IMR-90 (cell line): Measurements from ENCODE around the gene WBP1L. TPM values are rescaled to one million over a fixed set of nuclear protein-coding genes. Genes with fewer than 3 reads are reported as not detected.

Experiments used
- ATAC-seq: fragments of 200-7000 bp; cut with Tn5 transposase; 2 replicates; pipeline ENCODE4 v1.9.1; 2020; ENCODE audit warnings: low read depth, mild to moderate bottlenecking, moderate library complexity
- BruUV-seq: library from RNA; stranded (reverse); fragments of 400-500 nt; replicated peaks from 2 replicates; lab custom pipeline; 2021; lab: Mats Ljungman, UMichigan
- CTCF ChIA-PET: fragments of 300-600 bp; formaldehyde crosslinking; extraction: SDS; loops from one replicate; lab custom pipeline; 2021; ENCODE audit warnings: antibody characterized with exemption; lab: Yijun Ruan, JAX
- POLR2A ChIA-PET: fragments of 300-600 bp; sonication (Branson Sonifier 250); formaldehyde crosslinking; loops from one replicate; lab custom pipeline; 2022; ENCODE audit warnings: antibody characterized with exemption; ENCODE audit not compliant: unreplicated experiment; lab: Charles Lee
- DNase-seq: peaks from one replicate; pipeline ENCODE4 v3.0.0; 2013
- H2AFZ ChIP-seq: replicated peaks from 2 replicates; pipeline ENCODE3; 2013; ENCODE audit warnings: low read length, mild to moderate bottlenecking; ENCODE audit not compliant: poor library complexity
- H2AK5ac ChIP-seq: 2 replicates; pipeline ENCODE4 v1.6.1; 2013; ENCODE audit warnings: low read depth, low read length, inconsistent platforms
- H2AK9ac ChIP-seq: replicated peaks from 2 replicates; pipeline ENCODE3; 2013; ENCODE audit warnings: mild to moderate bottlenecking, low read depth, low read length, moderate library complexity; ENCODE audit not compliant: poor library complexity
- H2BK120ac ChIP-seq: 2 replicates; pipeline ENCODE4 v1.6.1; 2013; ENCODE audit warnings: low read depth, low read length, inconsistent platforms
- H2BK15ac ChIP-seq: 3 replicates; pipeline ENCODE4 v1.6.1; 2013; ENCODE audit warnings: low read depth, low read length, inconsistent platforms
- H2BK20ac ChIP-seq: 2 replicates; pipeline ENCODE4 v1.6.1; 2013; ENCODE audit warnings: low read depth, mild to moderate bottlenecking, inconsistent platforms, low read length, moderate library complexity
- H2BK5ac ChIP-seq: 2 replicates; pipeline ENCODE4 v1.6.1; 2013; ENCODE audit warnings: mild to moderate bottlenecking, low read depth, low read length, inconsistent platforms; ENCODE audit not compliant: poor library complexity, severe bottlenecking
- H3K14ac ChIP-seq: replicated peaks from 2 replicates; pipeline ENCODE4 v1.6.1; 2013; ENCODE audit warnings: low read depth, low read length, inconsistent platforms
- H3K18ac ChIP-seq: 2 replicates; pipeline ENCODE4 v1.6.1; 2013; ENCODE audit warnings: low read depth, low read length, control low read depth
- H3K23ac ChIP-seq: 2 replicates; pipeline ENCODE4 v1.6.1; 2013; ENCODE audit warnings: low read depth, low read length, inconsistent platforms
- H3K27ac ChIP-seq: 2 replicates; pipeline ENCODE4 v1.5.1; 2013; ENCODE audit warnings: mild to moderate bottlenecking, control low read depth, low read length; ENCODE audit not compliant: insufficient read depth
- H3K27me3 ChIP-seq: 2 replicates; pipeline ENCODE4 v1.6.1; 2013; ENCODE audit warnings: low read length; ENCODE audit not compliant: control insufficient read depth, insufficient read depth
- H3K36me3 ChIP-seq: 2 replicates; pipeline ENCODE4 v1.6.1; 2013; ENCODE audit warnings: low read length, mixed read lengths; ENCODE audit not compliant: control insufficient read depth, insufficient read depth
- H3K4ac ChIP-seq: 2 replicates; pipeline ENCODE4 v1.6.1; 2013; ENCODE audit warnings: low read depth, low read length, inconsistent platforms
- H3K4me1 ChIP-seq: 2 replicates; pipeline ENCODE4 v1.6.1; 2013; ENCODE audit warnings: low read length, mixed read lengths; ENCODE audit not compliant: control insufficient read depth, insufficient read depth
- H3K4me2 ChIP-seq: 2 replicates; pipeline ENCODE4 v1.6.1; 2013; ENCODE audit warnings: low read depth, mild to moderate bottlenecking, control low read depth, low read length, moderate library complexity
- H3K4me3 ChIP-seq: 2 replicates; pipeline ENCODE4 v1.5.1; 2013; ENCODE audit warnings: low read depth, mild to moderate bottlenecking, control low read depth, low read length, moderate library complexity; ENCODE audit not compliant: insufficient read depth
- H3K56ac ChIP-seq: 2 replicates; pipeline ENCODE4 v1.6.1; 2013; ENCODE audit warnings: low read length, inconsistent platforms; ENCODE audit not compliant: insufficient read depth; ENCODE audit errors: extremely low read depth
- H3K79me1 ChIP-seq, 2 experiments: 2 replicates each; pipeline ENCODE4 v1.6.1; 2013; ENCODE audit warnings: low read length in 2 of 2, inconsistent platforms in 1 of 2, low read depth in 1 of 2
- H3K9ac ChIP-seq: 2 replicates; pipeline ENCODE4 v1.6.1; 2013; ENCODE audit warnings: low read depth, low read length, control low read depth
- H3K9me1 ChIP-seq: 2 replicates; pipeline ENCODE4 v1.6.1; 2013; ENCODE audit warnings: low read length, inconsistent platforms; ENCODE audit not compliant: insufficient read depth
- H3K9me3 ChIP-seq: 2 replicates; pipeline ENCODE4 v1.6.1; 2013; ENCODE audit warnings: low read length; ENCODE audit not compliant: control insufficient read depth, insufficient read depth
- H4K20me1 ChIP-seq: 2 replicates; pipeline ENCODE4 v1.6.1; 2013; ENCODE audit warnings: low read length, inconsistent platforms; ENCODE audit not compliant: insufficient read depth
- H4K5ac ChIP-seq: 2 replicates; pipeline ENCODE4 v1.6.1; 2013; ENCODE audit warnings: mild to moderate bottlenecking, low read depth, low read length, control low read depth
- H4K8ac ChIP-seq, 2 experiments: 2 replicates each; pipeline ENCODE4 v1.6.1; 2013; ENCODE audit warnings: low read depth in 2 of 2, low read length in 2 of 2, control low read depth in 1 of 2, inconsistent platforms in 1 of 2
- H4K91ac ChIP-seq: 2 replicates; pipeline ENCODE4 v1.6.1; 2013; ENCODE audit warnings: low read depth, low read length, inconsistent platforms; ENCODE audit not compliant: insufficient read depth
- BHLHE40 ChIP-seq: fragments of 150-350 bp; IDR thresholded peaks from 2 replicates; pipeline ENCODE4 v1.6.1; 2016; ENCODE audit warnings: mild to moderate bottlenecking, low read depth, low read length
- CEBPB ChIP-seq: IDR thresholded peaks from 2 replicates; pipeline ENCODE4 v1.6.1; 2012; ENCODE audit warnings: low read depth, low read length, improper control_type of control experiment
- ELK1 ChIP-seq: fragments of 150-350 bp; IDR thresholded peaks from 2 replicates; pipeline ENCODE4 v1.6.1; 2016; ENCODE audit warnings: low read depth, mild to moderate bottlenecking, low read length, moderate library complexity, borderline replicate concordance
- MAFK ChIP-seq: IDR thresholded peaks from 2 replicates; pipeline ENCODE4 v1.6.1; 2012; ENCODE audit warnings: low read depth, low read length, improper control_type of control experiment
- MXI1 ChIP-seq: IDR thresholded peaks from 2 replicates; pipeline ENCODE4 v1.6.1; 2012; ENCODE audit warnings: low read depth, mild to moderate bottlenecking, low read length, moderate library complexity, borderline replicate concordance
- NFE2L2 ChIP-seq: fragments of 150-350 bp; IDR thresholded peaks from 2 replicates; pipeline ENCODE4 v1.6.1; 2016; ENCODE audit warnings: low read depth, mild to moderate bottlenecking, low read length
- RFX5 ChIP-seq: IDR thresholded peaks from 2 replicates; pipeline ENCODE4 v1.8.0; 2012; ENCODE audit warnings: low read depth, mild to moderate bottlenecking, low read length, moderate library complexity
- USF2 ChIP-seq: fragments of 150-350 bp; IDR thresholded peaks from 2 replicates; pipeline ENCODE4 v1.6.1; 2017; ENCODE audit warnings: mild to moderate bottlenecking, antibody characterized with exemption, low read length, low read depth
- WGBS, 2 experiments: methylation state at CpG; one replicate each; pipeline versions ENCODE4 v1.1.5 to v1.1.7; 2013; ENCODE audit warnings: missing lambda C conversion rate in 2 of 2; ENCODE audit not compliant: insufficient read length in 1 of 2; ENCODE audit errors: extremely low coverage in 2 of 2; 5-methylcytosine and 5-hydroxymethylcytosine counted together
- dilution Hi-C: fragments of 300-500 bp; cut with HindIII; formaldehyde crosslinking; loops from one replicate; pipeline ENCODE4 v1.14.3; 2018; ENCODE audit warnings: low sequenced_read_pairs; ENCODE audit not compliant: unreplicated experiment
- in situ Hi-C: fragments of 300-500 bp; cut with MboI; formaldehyde crosslinking; loops from 3 replicates; pipeline ENCODE4 v1.14.3; 2019; ENCODE audit warnings: low sequenced_read_pairs, inconsistent platforms, mixed read lengths
- intact Hi-C: fragments of 100-400 bp; cut with micrococcal nuclease; formaldehyde crosslinking; loops from 2 replicates; pipeline ENCODE4 v1.10.0; 2022
- polyA plus RNA-seq, 3 experiments: library from polyadenylated mRNA; depleted of rRNA; stranded (reverse); fragments of >200 nt; gene quantifications; 2 replicates each; pipeline ENCODE4 v1.2.3, GENCODE V29; 2012; ENCODE audit warnings: low replicate concordance in 1 of 3
- total RNA-seq: library from RNA; depleted of rRNA; stranded (reverse); fragments of >200 nt; gene quantifications from 2 replicates; pipeline ENCODE4 v1.2.3, GENCODE V29; 2012

Gene WBP1L
- total and polyA plus RNA-seq, 2 of the 4 experiments (the other 2 are of a cell fraction), result 20.7 to 31.0 TPM

DNA sequence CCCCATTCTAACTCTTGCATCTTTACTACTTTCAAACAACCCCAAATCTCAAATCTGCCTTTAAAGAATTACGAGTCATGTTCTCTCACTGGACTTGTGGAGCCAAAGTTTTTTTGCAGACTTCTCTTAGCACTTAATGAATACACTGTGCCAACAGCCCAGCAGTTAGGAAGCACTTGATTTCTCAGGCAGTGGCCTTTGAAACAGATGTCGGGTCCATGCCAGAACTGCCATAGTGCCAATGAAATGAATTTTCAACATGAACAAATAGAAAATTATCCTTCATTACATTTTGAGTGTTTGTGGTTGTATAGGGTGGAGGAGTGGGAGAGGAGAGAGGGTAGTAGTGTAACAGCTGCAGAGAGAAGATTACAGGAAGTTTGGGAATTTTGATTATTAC is 116.2 kb downstream of the WBP1L start:
- Histone ChIP-seq H3K4me3 (no peak overlapping the region), H3K23ac (no peak overlapping the region), H2BK15ac (no peak overlapping the region), H3K4ac (no peak overlapping the region), H4K8ac (no peak overlapping the region), H3K4me1 (no peaks in the 10 kb centered on the region), H2AFZ (no peak overlapping the region), H4K5ac (no peak overlapping the region), H2BK20ac (no peak overlapping the region), H4K91ac (no peak overlapping the region), H3K27ac (no peak overlapping the region), H3K36me3 (peaks cover 5% of the 10 kb centered on the region; the same call in 1 of the 2 replicates), H3K9me1 (no peaks in the 10 kb centered on the region; the same call in 1 of the 2 replicates), H4K20me1 (no peaks in the 10 kb centered on the region; the same call in none of the 2 replicates), H2BK5ac (no peak overlapping the region), H3K9me3 (no peaks in the 10 kb centered on the region), H3K56ac (no peak overlapping the region), H3K79me1 (peaks cover 11 to 23% of the 10 kb centered on the region in 2 experiments; a peak in 3 of 4 replicates), H3K18ac (no peak overlapping the region), H3K9ac (no peak overlapping the region), H3K4me2 (no peak overlapping the region), H3K14ac (no peak overlapping the region), H3K27me3 (no peaks in the 10 kb centered on the region), H2AK5ac (no peak overlapping the region), H2BK120ac (no peak overlapping the region), H2AK9ac (no peak overlapping the region)
- dilution Hi-C loops, result no loop called here
- no peak for TF ChIP-seq CEBPB
- no peak for TF ChIP-seq RFX5
- TF ChIP-seq ELK1, result no peak
- no peak for TF ChIP-seq BHLHE40
- TF ChIP-seq USF2, result no peak
- TF ChIP-seq MXI1, result no peak
- TF ChIP-seq NFE2L2, result no peak
- no peak for TF ChIP-seq MAFK
- intact Hi-C loops, result no loop called here
- no TSS peak for BruUV-seq
- DNase-seq, result no peak
- WGBS, 2 experiments, result 80% methylated on average over 1 of the region's 2 CpGs; no CpG with 5 or more reads in 1 of the 2 experiments
- in situ Hi-C loops, result no loop called here
- ATAC-seq, result no peak
- CTCF ChIA-PET, result no interaction called here
- POLR2A ChIA-PET, result no interaction called here
